H1 (cell line): ENCODE results near the gene POLA1. TPM values are rescaled to one million over a fixed set of nuclear protein-coding genes. Genes with fewer than 3 reads are reported as not detected.
A peak's percentile ranks its signal among the peaks of the same experiment; 100 is the strongest.

Experiments
- ASH2L ChIP-seq: fragments of 200-600, 300-600 bp; sonication (generic); IDR thresholded peaks from one replicate; pipeline ENCODE4 v1.7.1; 2017; ENCODE audit warnings: low read length
- BCL11A ChIP-seq, 2 experiments: IDR thresholded peaks; one replicate each; pipeline ENCODE4 v1.6.1; 2011; ENCODE audit warnings: low read depth in 2 of 2, low read length in 2 of 2, mild to moderate bottlenecking in 2 of 2
- BRCA1 ChIP-seq: IDR thresholded peaks from 2 replicates; pipeline ENCODE4 v1.6.1; 2012; ENCODE audit warnings: low read depth, low read length, improper control_type of control experiment
- CBX8 ChIP-seq: fragments of 300-800, 300-1000 bp; sonication (generic); IDR thresholded peaks from 2 replicates; pipeline ENCODE4 v1.7.1; 2016; ENCODE audit warnings: low read depth, low read length, borderline replicate concordance
- CEBPB ChIP-seq: IDR thresholded peaks from 2 replicates; pipeline ENCODE4 v1.6.1; 2012; ENCODE audit warnings: low read depth, low read length
- CREB1 ChIP-seq: IDR thresholded peaks from 2 replicates; pipeline ENCODE4 v1.6.1; 2012; ENCODE audit warnings: inconsistent platforms
- EP300 ChIP-seq, 2 experiments: IDR thresholded peaks; 1 replicate in 1 of 2; 2 replicates in 1 of 2; pipeline ENCODE4 v1.6.1; 2011 to 2012; ENCODE audit warnings: low read depth in 2 of 2, low read length in 2 of 2, mild to moderate bottlenecking in 2 of 2, borderline replicate concordance in 1 of 2, inconsistent platforms in 1 of 2, moderate library complexity in 1 of 2
- HDAC6 ChIP-seq: IDR thresholded peaks from one replicate; pipeline ENCODE4 v1.7.1; 2012; ENCODE audit warnings: low read depth, mild to moderate bottlenecking, inconsistent platforms, low read length, moderate library complexity
- KDM1A ChIP-seq: fragments of 200-600, 300-600 bp; sonication (generic); IDR thresholded peaks from 2 replicates; pipeline ENCODE4 v1.7.1; 2016; ENCODE audit warnings: mild to moderate bottlenecking, low read length, borderline replicate concordance
- MAFK ChIP-seq: IDR thresholded peaks from 2 replicates; pipeline ENCODE4 v1.6.1; 2012; ENCODE audit warnings: low read depth, mild to moderate bottlenecking, improper control_type of control experiment, low read length
- NANOG ChIP-seq: IDR thresholded peaks from 2 replicates; pipeline ENCODE4 v1.6.1; 2011; ENCODE audit warnings: low read length, low read depth, mild to moderate bottlenecking, inconsistent platforms; ENCODE audit not compliant: insufficient read depth, poor library complexity, severe bottlenecking
- POLR2A ChIP-seq, 2 experiments: IDR thresholded peaks; 1 replicate in 1 of 2; 2 replicates in 1 of 2; pipeline ENCODE4 v1.6.1; 2011; ENCODE audit warnings: low read depth in 2 of 2, low read length in 2 of 2, mild to moderate bottlenecking in 2 of 2; ENCODE audit errors: control extremely low read depth in 1 of 2
- POU5F1 ChIP-seq: IDR thresholded peaks from 2 replicates; pipeline ENCODE4 v1.6.1; 2011; ENCODE audit warnings: low read depth, mild to moderate bottlenecking, low read length, moderate library complexity
- RFX5 ChIP-seq: IDR thresholded peaks from 2 replicates; pipeline ENCODE4 v1.6.1; 2011; ENCODE audit warnings: low read depth, low read length, improper control_type of control experiment, borderline replicate concordance
- RXRA ChIP-seq: IDR thresholded peaks from 2 replicates; pipeline ENCODE4 v1.6.1; 2011; ENCODE audit warnings: low read depth, mild to moderate bottlenecking, low read length, moderate library complexity; ENCODE audit not compliant: insufficient read depth
- SIN3A ChIP-seq, 2 experiments: IDR thresholded peaks in 1 of 2; conservative IDR thresholded peaks in 1 of 2; 2 replicates each; pipeline ENCODE4 v1.6.1; 2011 to 2012; ENCODE audit warnings: low read length in 2 of 2, improper control_type of control experiment in 1 of 2, low read depth in 1 of 2, mild to moderate bottlenecking in 1 of 2
- SIRT6 ChIP-seq: IDR thresholded peaks from one replicate; pipeline ENCODE4 v1.7.1; 2012; ENCODE audit warnings: low read length, inconsistent platforms
- SP1 ChIP-seq: IDR thresholded peaks from 2 replicates; pipeline ENCODE4 v1.6.1; 2011; ENCODE audit warnings: low read depth, low read length
- SP4 ChIP-seq: IDR thresholded peaks from 2 replicates; pipeline ENCODE4 v1.6.1; 2012; ENCODE audit warnings: low read length, inconsistent platforms
- TCF12 ChIP-seq: IDR thresholded peaks from 2 replicates; pipeline ENCODE4 v1.6.1; 2011; ENCODE audit warnings: low read depth, mild to moderate bottlenecking, low read length
- polyA plus RNA-seq, 7 experiments: library from polyadenylated mRNA; depleted of rRNA in 3 of 7; stranded (reverse) in 5 of 7; unstranded in 2 of 7; fragments of >200 nt in 5 of 7; fragments of 200-250 nt in 2 of 7; gene quantifications; 1 replicate in 5 of 7; 2 replicates in 1 of 7; 4 replicates in 1 of 7; pipeline versions ENCODE4 v1.2.1 to v1.2.3, GENCODE V29; 2011 to 2013; ENCODE audit warnings: missing spikeins in 2 of 7, mixed read lengths in 2 of 7
- total RNA-seq: library from RNA; stranded (reverse); fragmentation: NEBNext Ultra II Directional; extraction: Animal tissue kit (Norgen Biotek cat#: 25700); gene quantifications from 2 replicates; pipeline ENCODE4 v1.2.1, GENCODE V29; 2021
- TF ChIP-seq, protein P1 (sequence below): IDR thresholded peaks from 2 replicates; pipeline ENCODE4 v1.6.1; 2012; ENCODE audit warnings: inconsistent platforms
- TF ChIP-seq, protein P2 (sequence below): IDR thresholded peaks from 2 replicates; pipeline ENCODE4 v1.6.1; 2011; ENCODE audit warnings: low read length, improper control_type of control experiment
- TF ChIP-seq, protein P3 (sequence below): IDR thresholded peaks from 2 replicates; pipeline ENCODE4 v1.6.1; 2012; ENCODE audit warnings: low read length, inconsistent platforms

The POLA1 gene
- total and polyA plus RNA-seq, 2 of the 8 experiments (the other 6 are each of a cell fraction or from before 2014, with no cell fraction given), result 5.6 to 34.9 TPM

DNA sequence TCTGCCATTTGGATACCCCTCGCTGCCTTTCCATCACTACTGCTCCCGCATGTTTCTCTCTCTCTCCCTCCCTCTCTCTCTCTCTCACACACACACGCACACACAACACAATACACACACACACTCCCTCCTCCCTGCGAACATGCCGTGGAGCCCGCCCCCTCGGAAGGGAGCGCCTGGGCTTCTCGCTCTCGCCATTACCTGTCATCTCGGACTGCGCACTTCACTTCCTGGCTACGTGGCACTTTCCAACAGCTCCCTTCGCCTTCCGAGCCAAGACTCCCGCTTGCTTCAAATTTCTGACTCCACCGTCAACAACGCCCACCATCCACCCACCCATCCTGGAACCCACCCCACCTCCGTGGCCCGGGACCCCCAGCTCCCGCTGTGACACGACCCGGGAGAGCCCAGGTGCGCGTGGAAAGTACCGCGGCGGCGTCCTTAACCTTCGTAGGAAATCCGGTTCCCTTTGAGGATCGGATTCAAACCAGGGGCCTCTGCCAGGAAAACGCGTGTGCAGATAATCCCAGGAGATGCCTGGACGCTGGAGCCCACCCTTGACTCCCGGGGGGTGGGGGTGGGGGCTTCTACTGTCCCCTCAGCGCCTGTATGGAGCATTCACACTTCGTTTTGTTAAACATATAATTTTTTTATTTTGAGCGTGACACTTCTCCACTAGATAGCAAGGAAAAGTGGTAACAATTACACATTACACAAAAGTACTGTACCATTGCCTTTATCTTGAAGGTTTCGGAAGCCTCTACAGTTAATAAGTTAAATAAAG is 309.5 kb downstream of the POLA1 start (continued):
- TF ChIP-seq HDAC6, result no peak
- TF ChIP-seq, protein P1, sequence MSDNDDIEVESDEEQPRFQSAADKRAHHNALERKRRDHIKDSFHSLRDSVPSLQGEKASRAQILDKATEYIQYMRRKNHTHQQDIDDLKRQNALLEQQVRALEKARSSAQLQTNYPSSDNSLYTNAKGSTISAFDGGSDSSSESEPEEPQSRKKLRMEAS, result 0 out of 2 replicates have a peak, but pooled peaks have one; percentile 22
- TF ChIP-seq KDM1A, result no peak
- TF ChIP-seq TCF12, result no peak
- no peak for TF ChIP-seq RFX5
- no peak for TF ChIP-seq POLR2A (IDR thresholded peaks at IDR 0.05; ENCODE audit: control extremely low read depth in 1 of 2, low read depth in 2 of 2, low read length in 2 of 2)
- TF ChIP-seq BCL11A (IDR thresholded peaks at IDR 0.05; ENCODE audit: low read depth in 2 of 2, low read length in 2 of 2), result no peak
- peak in 1 of 2 experiments; percentile 69; a peak in 2 of 4 replicates for TF ChIP-seq SIN3A (conservative IDR thresholded peaks at IDR 0.05 in 1 of 2, IDR thresholded peaks at IDR 0.05 in 1 of 2; ENCODE audit: low read depth in 1 of 2, low read length in 2 of 2)
- no peak for TF ChIP-seq MAFK
- no peak for TF ChIP-seq CEBPB
- no peak for TF ChIP-seq SP1
- TF ChIP-seq, protein P2, sequence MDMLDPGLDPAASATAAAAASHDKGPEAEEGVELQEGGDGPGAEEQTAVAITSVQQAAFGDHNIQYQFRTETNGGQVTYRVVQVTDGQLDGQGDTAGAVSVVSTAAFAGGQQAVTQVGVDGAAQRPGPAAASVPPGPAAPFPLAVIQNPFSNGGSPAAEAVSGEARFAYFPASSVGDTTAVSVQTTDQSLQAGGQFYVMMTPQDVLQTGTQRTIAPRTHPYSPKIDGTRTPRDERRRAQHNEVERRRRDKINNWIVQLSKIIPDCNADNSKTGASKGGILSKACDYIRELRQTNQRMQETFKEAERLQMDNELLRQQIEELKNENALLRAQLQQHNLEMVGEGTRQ, result no peak
- TF ChIP-seq POU5F1, result no peak
- TF ChIP-seq CBX8, result no peak
- no peak for TF ChIP-seq SIRT6
- no peak for TF ChIP-seq CREB1
- no peak for TF ChIP-seq SP4
- TF ChIP-seq, protein P3, sequence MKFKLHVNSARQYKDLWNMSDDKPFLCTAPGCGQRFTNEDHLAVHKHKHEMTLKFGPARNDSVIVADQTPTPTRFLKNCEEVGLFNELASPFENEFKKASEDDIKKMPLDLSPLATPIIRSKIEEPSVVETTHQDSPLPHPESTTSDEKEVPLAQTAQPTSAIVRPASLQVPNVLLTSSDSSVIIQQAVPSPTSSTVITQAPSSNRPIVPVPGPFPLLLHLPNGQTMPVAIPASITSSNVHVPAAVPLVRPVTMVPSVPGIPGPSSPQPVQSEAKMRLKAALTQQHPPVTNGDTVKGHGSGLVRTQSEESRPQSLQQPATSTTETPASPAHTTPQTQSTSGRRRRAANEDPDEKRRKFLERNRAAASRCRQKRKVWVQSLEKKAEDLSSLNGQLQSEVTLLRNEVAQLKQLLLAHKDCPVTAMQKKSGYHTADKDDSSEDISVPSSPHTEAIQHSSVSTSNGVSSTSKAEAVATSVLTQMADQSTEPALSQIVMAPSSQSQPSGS, result no peak
- TF ChIP-seq NANOG, result no peak
- no peak for TF ChIP-seq EP300 (IDR thresholded peaks at IDR 0.05; ENCODE audit: borderline replicate concordance in 1 of 2, low read depth in 2 of 2, low read length in 2 of 2)
- TF ChIP-seq ASH2L, result peak; percentile 52
- no peak for TF ChIP-seq RXRA
- no peak for TF ChIP-seq BRCA1
